Embryonic facial prominence (tissue), 1 donor: Measurements from ENCODE around the gene HDLBP.

ENCODE experiments used
- DNase-seq: peaks from one replicate; pipeline ENCODE4 v3.0.0-alpha.2; 2016; ENCODE audit errors: extremely low spot score

Gene HDLBP

GRCh38 chr2:241191081-241191480, 124.4 kb downstream of the HDLBP start:
- DNase-seq = no peak

GRCh38 chr2:241190291-241190981, 125.0 kb downstream of the HDLBP start:
- DNase-seq = no peak

- DNase-seq = no peak
Observed at GRCh38 chr2:241189856-241190201, 125.6 kb downstream of the HDLBP start.

GRCh38 chr2:241189093-241189855, 126.2 kb downstream of the HDLBP start:
- DNase-seq = no peak

GRCh38 chr2:241188361-241189092, 126.9 kb downstream of the HDLBP start, which contains the start of gene ANO7:
ANO7 (plus strand) TSS chr2:241188677; CDS start chr2:241190064, 1,387 bp downstream.
- no peak for DNase-seq

GRCh38 chr2:241187918-241188234, 127.6 kb downstream of the HDLBP start:
- no peak for DNase-seq

GRCh38 chr2:241187101-241187917, 128.2 kb downstream of the HDLBP start:
- peak; percentile 29 for DNase-seq

GRCh38 chr2:241185961-241186360, 129.5 kb downstream of the HDLBP start:
- DNase-seq = no peak

GRCh38 chr2:241184901-241185300, 130.6 kb downstream of the HDLBP start:
- DNase-seq = no peak

GRCh38 chr2:241183221-241183620, 132.3 kb downstream of the HDLBP start:
- DNase-seq = no peak

- DNase-seq = no peak
Observed at GRCh38 chr2:241182531-241183133, 132.8 kb downstream of the HDLBP start.

GRCh38 chr2:241182126-241182525, 133.3 kb downstream of the HDLBP start:
- no peak for DNase-seq

GRCh38 chr2:241180495-241180894, 135.0 kb downstream of the HDLBP start:
- no peak for DNase-seq

GRCh38 chr2:241179899-241180298, 135.6 kb downstream of the HDLBP start:
- DNase-seq = no peak

GRCh38 chr2:241178961-241179360, 136.5 kb downstream of the HDLBP start:
- DNase-seq = no peak

GRCh38 chr2:241177526-241178334, 137.7 kb downstream of the HDLBP start:
- DNase-seq = no peak
